Measurements from ENCODE around the gene ATL3.
"Not testable (repeated sequence)": the region's sequence is repeated elsewhere in the genome, so short reads cannot be mapped to it uniquely, and the experiment has no call there.

ATL3 gene

GRCh38 chr11:63652671-63653070 lies 18.5 kb downstream of the ATL3 start:
- no peak for TF ChIP-seq CTCF (IDR thresholded peaks at IDR 0.05)
- H3K9me3 ChIP-seq = no peaks in the 10 kb centered on the region
- H3K27me3 ChIP-seq = no peaks in the 10 kb centered on the region
- H3K27ac ChIP-seq = no peak overlapping the region
- intact Hi-C loops (cut with DNase I; ENCODE audit: low total_unique reads) = no loop called here
- no peak overlapping the region for H3K4me3 ChIP-seq
- H3K4me1 ChIP-seq = no peaks in the 10 kb centered on the region
- peaks cover 48 to 89% (median 63%) of the 10 kb centered on the region in 3 donors for H3K36me3 ChIP-seq
- DNase-seq = no peak

- intact Hi-C loops (cut with DNase I; ENCODE audit: low total_unique reads) = loop anchor here (10.0 kb wide), 1 partner anchor 92 kb away; no protein-coding TSS in a partner anchor
- no peak overlapping the region for H3K4me3 ChIP-seq
- no peaks in the 10 kb centered on the region for H3K27me3 ChIP-seq
- no peak for DNase-seq
- no peaks in the 10 kb centered on the region for H3K9me3 ChIP-seq
- H3K27ac ChIP-seq = no peak overlapping the region
- H3K36me3 ChIP-seq = peaks cover 54 to 89% (median 65%) of the 10 kb centered on the region in 3 donors
- TF ChIP-seq CTCF (IDR thresholded peaks at IDR 0.05) = no peak
- H3K4me1 ChIP-seq = no peaks in the 10 kb centered on the region
These were observed 28.0 kb downstream of the ATL3 start for GRCh38 chr11:63643205-63643604.

GRCh38 chr11:63641727-63642126 lies 29.4 kb downstream of the ATL3 start:
- no peak overlapping the region for H3K4me3 ChIP-seq
- H3K27me3 ChIP-seq = no peaks in the 10 kb centered on the region
- no peak overlapping the region for H3K27ac ChIP-seq
- DNase-seq = no peak
- TF ChIP-seq CTCF (IDR thresholded peaks at IDR 0.05) = no peak
- H3K9me3 ChIP-seq = no peaks in the 10 kb centered on the region
- intact Hi-C loops (cut with DNase I; ENCODE audit: low total_unique reads) = loop anchor here (10.0 kb wide), 1 partner anchor 93 kb away; no protein-coding TSS in a partner anchor
- H3K4me1 ChIP-seq = no peaks in the 10 kb centered on the region
- peaks cover 58 to 83% (median 70%) of the 10 kb centered on the region in 3 donors for H3K36me3 ChIP-seq

GRCh38 chr11:63639199-63639832 lies 31.9 kb downstream of the ATL3 start:
- H3K4me1 ChIP-seq = no peaks in the 10 kb centered on the region
- no peak overlapping the region for H3K27ac ChIP-seq
- H3K9me3 ChIP-seq = no peaks in the 10 kb centered on the region
- TF ChIP-seq CTCF (IDR thresholded peaks at IDR 0.05) = peak; percentile 40 to 42
- peaks cover 51 to 71% (median 63%) of the 10 kb centered on the region in 3 donors for H3K36me3 ChIP-seq
- peak in 1 of 2 donors; percentile 28 for DNase-seq
- H3K4me3 ChIP-seq = no peak overlapping the region
- intact Hi-C loops (cut with DNase I; ENCODE audit: low total_unique reads) = loop anchor here (5.0 kb wide), 1 partner anchor 162 kb away; no protein-coding TSS in a partner anchor
- no peaks in the 10 kb centered on the region for H3K27me3 ChIP-seq

- not testable (repeated sequence) for DNase-seq, H3K27me3 ChIP-seq
- intact Hi-C loops (cut with DNase I; ENCODE audit: low total_unique reads) = loop anchor here (5.0 kb wide), 1 partner anchor 161 kb away; no protein-coding TSS in a partner anchor
These were observed 32.7 kb downstream of the ATL3 start for GRCh38 chr11:63638436-63638835.

GRCh38 chr11:63635762-63636465 lies 35.3 kb downstream of the ATL3 start:
- Histone ChIP-seq H3K4me3 (no peak overlapping the region), H3K36me3 (peaks cover 52 to 71% (median 53%) of the 10 kb centered on the region in 3 donors), H3K4me1 (no peaks in the 10 kb centered on the region), H3K9me3 (no peaks in the 10 kb centered on the region), H3K27ac (no peak overlapping the region), H3K27me3 (no peaks in the 10 kb centered on the region)
- intact Hi-C loops (cut with DNase I; ENCODE audit: low total_unique reads) = loop anchor here (5.0 kb wide), 1 partner anchor 159 kb away; no protein-coding TSS in a partner anchor
- peak; percentile 68 to 76 for TF ChIP-seq CTCF (IDR thresholded peaks at IDR 0.05)
- DNase-seq = peak in 1 of 2 donors; percentile 49

More at GRCh38 chr11:63638436-63638835, 32.7 kb downstream of the ATL3 start:
- H3K4me3 ChIP-seq, H3K27ac ChIP-seq, H3K9me3 ChIP-seq, H3K4me1 ChIP-seq: not testable (repeated sequence)
- H3K36me3 ChIP-seq = peaks cover 47 to 71% (median 57%) of the 10 kb centered on the region in 3 donors

All from tibial artery (tissue), 4 donors.